ENCODE results near the gene AHR.

Gene AHR

GRCh38 chr7:17302575-17303142 is 4.2 kb downstream of the AHR start:
- H3K27ac ChIP-seq (ENCODE audit: low read depth in 2 of 2, low read length in 2 of 2): peak overlapping the region in 1 of 2 donors; percentile 17
- peaks cover 0 to 12% of the 10 kb centered on the region in 2 donors for H3K4me1 ChIP-seq (ENCODE audit: control insufficient read depth in 2 of 2, insufficient read depth in 2 of 2, low read length in 2 of 2)

GRCh38 chr7:17304926-17305325 is 6.5 kb downstream of the AHR start:
- Histone ChIP-seq H3K27me3 (ENCODE audit: control insufficient read depth in 2 of 2, insufficient read depth in 2 of 2, low read length in 2 of 2) (no peaks in the 10 kb centered on the region), H3K36me3 (ENCODE audit: control insufficient read depth in 2 of 2, insufficient read depth in 2 of 2, low read length in 2 of 2) (no peaks in the 10 kb centered on the region), H3K4me1 (ENCODE audit: control insufficient read depth in 2 of 2, insufficient read depth in 2 of 2, low read length in 2 of 2) (peaks cover 0 to 19% of the 10 kb centered on the region in 2 donors), H3K4me3 (ENCODE audit: low read length in 2 of 2) (peak overlapping the region in 1 of 2 donors; percentile 40), H3K9ac (ENCODE audit: low read depth in 1 of 2, low read length in 2 of 2) (no peak overlapping the region), H3K27ac (ENCODE audit: low read depth in 2 of 2, low read length in 2 of 2) (peak overlapping the region in 1 of 2 donors; percentile 53), H3K9me3 (ENCODE audit: control insufficient read depth in 2 of 2, low read length in 2 of 2) (no peaks in the 10 kb centered on the region)

More at GRCh38 chr7:17302575-17303142, 4.2 kb downstream of the AHR start:
- H3K9me3 ChIP-seq (ENCODE audit: control insufficient read depth in 2 of 2, low read length in 2 of 2): no peaks in the 10 kb centered on the region
- H3K4me3 ChIP-seq (ENCODE audit: low read length in 2 of 2): peak overlapping the region; percentile 1 to 51
- no peaks in the 10 kb centered on the region for H3K36me3 ChIP-seq (ENCODE audit: control insufficient read depth in 2 of 2, insufficient read depth in 2 of 2, low read length in 2 of 2)
- H3K9ac ChIP-seq (ENCODE audit: low read depth in 1 of 2, low read length in 2 of 2): peak overlapping the region in 1 of 2 donors; percentile 37
- no peaks in the 10 kb centered on the region for H3K27me3 ChIP-seq (ENCODE audit: control insufficient read depth in 2 of 2, insufficient read depth in 2 of 2, low read length in 2 of 2)

GRCh38 chr7:17305387-17306171 is 7.1 kb downstream of the AHR start:
- H3K9me3 ChIP-seq (ENCODE audit: control insufficient read depth in 2 of 2, low read length in 2 of 2): no peaks in the 10 kb centered on the region
- H3K27me3 ChIP-seq (ENCODE audit: control insufficient read depth in 2 of 2, insufficient read depth in 2 of 2, low read length in 2 of 2): no peaks in the 10 kb centered on the region
- peak overlapping the region in 1 of 2 donors; percentile 56 for H3K27ac ChIP-seq (ENCODE audit: low read depth in 2 of 2, low read length in 2 of 2)
- peaks cover 0 to 17% of the 10 kb centered on the region in 2 donors for H3K4me1 ChIP-seq (ENCODE audit: control insufficient read depth in 2 of 2, insufficient read depth in 2 of 2, low read length in 2 of 2)
- peak overlapping the region in 1 of 2 donors; percentile 38 for H3K4me3 ChIP-seq (ENCODE audit: low read length in 2 of 2)
- no peak overlapping the region for H3K9ac ChIP-seq (ENCODE audit: low read depth in 1 of 2, low read length in 2 of 2)
- no peaks in the 10 kb centered on the region for H3K36me3 ChIP-seq (ENCODE audit: control insufficient read depth in 2 of 2, insufficient read depth in 2 of 2, low read length in 2 of 2)

GRCh38 chr7:17307000-17307399 is 8.5 kb downstream of the AHR start:
- peak overlapping the region in 1 of 2 donors; percentile 6 for H3K4me3 ChIP-seq (ENCODE audit: low read length in 2 of 2)
- no peaks in the 10 kb centered on the region for H3K27me3 ChIP-seq (ENCODE audit: control insufficient read depth in 2 of 2, insufficient read depth in 2 of 2, low read length in 2 of 2)
- peak overlapping the region in 1 of 2 donors; percentile 15 for H3K9ac ChIP-seq (ENCODE audit: low read depth in 1 of 2, low read length in 2 of 2)
- H3K4me1 ChIP-seq (ENCODE audit: control insufficient read depth in 2 of 2, insufficient read depth in 2 of 2, low read length in 2 of 2): peaks cover 0 to 13% of the 10 kb centered on the region in 2 donors
- peak overlapping the region in 1 of 2 donors; percentile 38 for H3K27ac ChIP-seq (ENCODE audit: low read depth in 2 of 2, low read length in 2 of 2)
- no peaks in the 10 kb centered on the region for H3K9me3 ChIP-seq (ENCODE audit: control insufficient read depth in 2 of 2, low read length in 2 of 2)
- peaks cover 8 to 12% of the 10 kb centered on the region in 2 donors for H3K36me3 ChIP-seq (ENCODE audit: control insufficient read depth in 2 of 2, insufficient read depth in 2 of 2, low read length in 2 of 2)

- H3K27me3 ChIP-seq (ENCODE audit: control insufficient read depth in 2 of 2, insufficient read depth in 2 of 2, low read length in 2 of 2): no peaks in the 10 kb centered on the region
- peaks cover 9 to 13% of the 10 kb centered on the region in 2 donors for H3K36me3 ChIP-seq (ENCODE audit: control insufficient read depth in 2 of 2, insufficient read depth in 2 of 2, low read length in 2 of 2)
- no peak overlapping the region for H3K9ac ChIP-seq (ENCODE audit: low read depth in 1 of 2, low read length in 2 of 2)
- H3K4me1 ChIP-seq (ENCODE audit: control insufficient read depth in 2 of 2, insufficient read depth in 2 of 2, low read length in 2 of 2): peaks cover 0 to 13% of the 10 kb centered on the region in 2 donors
- H3K4me3 ChIP-seq (ENCODE audit: low read length in 2 of 2): peak overlapping the region in 1 of 2 donors; percentile 6
- H3K27ac ChIP-seq (ENCODE audit: low read depth in 2 of 2, low read length in 2 of 2): peak overlapping the region; percentile 2 to 38
- H3K9me3 ChIP-seq (ENCODE audit: control insufficient read depth in 2 of 2, low read length in 2 of 2): no peaks in the 10 kb centered on the region
These were observed 9.1 kb downstream of the AHR start for GRCh38 chr7:17307558-17307957.

GRCh38 chr7:17307969-17308648 is 9.7 kb downstream of the AHR start:
- Histone ChIP-seq H3K9ac (ENCODE audit: low read depth in 1 of 2, low read length in 2 of 2) (no peak overlapping the region), H3K9me3 (ENCODE audit: control insufficient read depth in 2 of 2, low read length in 2 of 2) (no peaks in the 10 kb centered on the region), H3K4me3 (ENCODE audit: low read length in 2 of 2) (peak overlapping the region in 1 of 2 donors; percentile 6), H3K36me3 (ENCODE audit: control insufficient read depth in 2 of 2, insufficient read depth in 2 of 2, low read length in 2 of 2) (peaks cover 9 to 13% of the 10 kb centered on the region in 2 donors), H3K27ac (ENCODE audit: low read depth in 2 of 2, low read length in 2 of 2) (peak overlapping the region in 1 of 2 donors; percentile 38), H3K27me3 (ENCODE audit: control insufficient read depth in 2 of 2, insufficient read depth in 2 of 2, low read length in 2 of 2) (no peaks in the 10 kb centered on the region), H3K4me1 (ENCODE audit: control insufficient read depth in 2 of 2, insufficient read depth in 2 of 2, low read length in 2 of 2) (peaks cover 0 to 13% of the 10 kb centered on the region in 2 donors)

- Histone ChIP-seq H3K9ac (ENCODE audit: low read depth in 1 of 2, low read length in 2 of 2) (no peak overlapping the region), H3K9me3 (ENCODE audit: control insufficient read depth in 2 of 2, low read length in 2 of 2) (no peaks in the 10 kb centered on the region), H3K27ac (ENCODE audit: low read depth in 2 of 2, low read length in 2 of 2) (no peak overlapping the region), H3K36me3 (ENCODE audit: control insufficient read depth in 2 of 2, insufficient read depth in 2 of 2, low read length in 2 of 2) (peaks cover 11 to 15% of the 10 kb centered on the region in 2 donors), H3K4me1 (ENCODE audit: control insufficient read depth in 2 of 2, insufficient read depth in 2 of 2, low read length in 2 of 2) (peaks cover 0 to 10% of the 10 kb centered on the region in 2 donors), H3K4me3 (ENCODE audit: low read length in 2 of 2) (no peak overlapping the region), H3K27me3 (ENCODE audit: control insufficient read depth in 2 of 2, insufficient read depth in 2 of 2, low read length in 2 of 2) (no peaks in the 10 kb centered on the region)
These were observed 12.7 kb downstream of the AHR start for GRCh38 chr7:17311194-17311593.

- peak overlapping the region in 1 of 2 donors; percentile 1 for H3K9ac ChIP-seq (ENCODE audit: low read depth in 1 of 2, low read length in 2 of 2)
- H3K4me1 ChIP-seq (ENCODE audit: control insufficient read depth in 2 of 2, insufficient read depth in 2 of 2, low read length in 2 of 2): peaks cover 0 to 6% of the 10 kb centered on the region in 2 donors
- H3K27ac ChIP-seq (ENCODE audit: low read depth in 2 of 2, low read length in 2 of 2): no peak overlapping the region
- H3K4me3 ChIP-seq (ENCODE audit: low read length in 2 of 2): no peak overlapping the region
- no peaks in the 10 kb centered on the region for H3K27me3 ChIP-seq (ENCODE audit: control insufficient read depth in 2 of 2, insufficient read depth in 2 of 2, low read length in 2 of 2)
- H3K9me3 ChIP-seq (ENCODE audit: control insufficient read depth in 2 of 2, low read length in 2 of 2): no peaks in the 10 kb centered on the region
- H3K36me3 ChIP-seq (ENCODE audit: control insufficient read depth in 2 of 2, insufficient read depth in 2 of 2, low read length in 2 of 2): peaks cover 11 to 20% of the 10 kb centered on the region in 2 donors
These were observed 13.5 kb downstream of the AHR start for GRCh38 chr7:17311952-17312351.

- no peaks in the 10 kb centered on the region for H3K27me3 ChIP-seq (ENCODE audit: control insufficient read depth in 2 of 2, insufficient read depth in 2 of 2, low read length in 2 of 2)
- H3K4me1 ChIP-seq (ENCODE audit: control insufficient read depth in 2 of 2, insufficient read depth in 2 of 2, low read length in 2 of 2): peaks cover 0 to 6% of the 10 kb centered on the region in 2 donors
- H3K27ac ChIP-seq (ENCODE audit: low read depth in 2 of 2, low read length in 2 of 2): no peak overlapping the region
- H3K36me3 ChIP-seq (ENCODE audit: control insufficient read depth in 2 of 2, insufficient read depth in 2 of 2, low read length in 2 of 2): peaks cover 11 to 20% of the 10 kb centered on the region in 2 donors
- H3K4me3 ChIP-seq (ENCODE audit: low read length in 2 of 2): no peak overlapping the region
- H3K9me3 ChIP-seq (ENCODE audit: control insufficient read depth in 2 of 2, low read length in 2 of 2): no peaks in the 10 kb centered on the region
- H3K9ac ChIP-seq (ENCODE audit: low read depth in 1 of 2, low read length in 2 of 2): no peak overlapping the region
These were observed 14.2 kb downstream of the AHR start for GRCh38 chr7:17312641-17313040.

GRCh38 chr7:17313194-17313593 is 14.7 kb downstream of the AHR start:
- H3K9ac ChIP-seq (ENCODE audit: low read depth in 1 of 2, low read length in 2 of 2): no peak overlapping the region
- H3K4me1 ChIP-seq (ENCODE audit: control insufficient read depth in 2 of 2, insufficient read depth in 2 of 2, low read length in 2 of 2): peaks cover 0 to 4% of the 10 kb centered on the region in 2 donors
- H3K4me3 ChIP-seq (ENCODE audit: low read length in 2 of 2): no peak overlapping the region
- H3K27me3 ChIP-seq (ENCODE audit: control insufficient read depth in 2 of 2, insufficient read depth in 2 of 2, low read length in 2 of 2): no peaks in the 10 kb centered on the region
- peaks cover 11 to 20% of the 10 kb centered on the region in 2 donors for H3K36me3 ChIP-seq (ENCODE audit: control insufficient read depth in 2 of 2, insufficient read depth in 2 of 2, low read length in 2 of 2)
- H3K27ac ChIP-seq (ENCODE audit: low read depth in 2 of 2, low read length in 2 of 2): peak overlapping the region in 1 of 2 donors; percentile 19
- H3K9me3 ChIP-seq (ENCODE audit: control insufficient read depth in 2 of 2, low read length in 2 of 2): no peaks in the 10 kb centered on the region
